ENCODE measurements around the gene USP2. TPM values are rescaled to one million over a fixed set of nuclear protein-coding genes. Genes with fewer than 3 reads are reported as not detected.

Gene USP2
- total RNA-seq, 2 experiments from 2014 or later, result 0.48 to 0.53 TPM

DNA sequence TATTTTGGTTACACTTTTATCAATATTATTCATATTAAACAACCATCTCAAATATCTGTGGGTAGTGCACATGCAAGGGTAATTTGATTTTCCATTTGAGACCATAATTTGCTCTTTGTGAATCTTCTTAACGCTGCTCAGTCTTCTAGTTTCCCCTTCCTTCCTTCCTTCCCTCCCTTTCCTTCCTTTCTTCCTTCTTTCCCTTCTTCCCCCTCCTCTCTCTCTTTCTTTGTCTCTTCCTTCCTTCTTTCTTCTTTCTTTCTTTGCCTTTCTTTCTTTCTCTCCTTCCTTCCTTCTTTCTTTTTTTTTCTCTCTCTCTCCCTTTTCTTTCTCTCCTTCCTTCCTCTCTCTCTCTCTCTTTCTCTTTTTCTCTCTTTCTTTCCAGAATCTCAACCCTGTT is 51.3 kb downstream of the USP2 start:
- Mint-ChIP-seq H3K27me3 (peaks cover 16% of the 10 kb centered on the region), H3K4me3 (no peak overlapping the region), H3K4me1 (peaks cover 24% of the 10 kb centered on the region), H3K27ac (no peak overlapping the region), H3K9me3 (no peaks in the 10 kb centered on the region), H3K36me3 (ENCODE audit: low read depth) (peaks cover 5% of the 10 kb centered on the region)
- ChIA-PET CTCF (interaction anchor here (0.7 to 1.1 kb wide), 2 partner anchors 8 to 14 kb away, joined by 3 to 4 read pairs; no protein-coding TSS in a partner anchor), POLR2A (no interaction called here)
- DNase-seq, result no peak

DNA sequence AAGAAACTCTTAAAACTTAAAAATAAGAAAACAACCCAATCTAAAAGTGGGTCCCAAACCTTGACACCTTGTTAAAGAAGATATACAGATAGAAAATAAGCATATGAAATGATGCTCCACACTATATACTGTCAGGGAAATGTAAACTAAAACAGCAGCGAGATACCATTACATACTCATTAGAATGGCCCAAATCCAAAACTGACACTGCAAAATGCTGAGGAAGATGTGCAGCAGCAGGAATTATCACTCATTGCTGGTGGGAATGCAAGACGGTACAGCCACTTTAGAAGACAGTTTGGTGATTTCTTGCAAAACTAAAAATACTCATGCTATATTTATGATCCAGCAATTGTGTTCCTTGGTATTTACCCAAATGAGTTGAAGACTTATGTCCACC is 52.2 kb downstream of the USP2 start:
- no peak overlapping the region for H3K4me3 Mint-ChIP-seq
- no peak overlapping the region for H3K27ac Mint-ChIP-seq
- no peak for DNase-seq
- no peaks in the 10 kb centered on the region for H3K36me3 Mint-ChIP-seq (ENCODE audit: low read depth)
- ChIA-PET CTCF (interaction anchor here (0.7 to 4.1 kb wide), 4 partner anchors 9 to 214 kb away, joined by 4 to 15 read pairs (median 6); no protein-coding TSS in a partner anchor), POLR2A (no interaction called here)
- H3K27me3 Mint-ChIP-seq, result peaks cover 16% of the 10 kb centered on the region
- no peaks in the 10 kb centered on the region for H3K9me3 Mint-ChIP-seq
- H3K4me1 Mint-ChIP-seq, result peaks cover 16% of the 10 kb centered on the region

DNA sequence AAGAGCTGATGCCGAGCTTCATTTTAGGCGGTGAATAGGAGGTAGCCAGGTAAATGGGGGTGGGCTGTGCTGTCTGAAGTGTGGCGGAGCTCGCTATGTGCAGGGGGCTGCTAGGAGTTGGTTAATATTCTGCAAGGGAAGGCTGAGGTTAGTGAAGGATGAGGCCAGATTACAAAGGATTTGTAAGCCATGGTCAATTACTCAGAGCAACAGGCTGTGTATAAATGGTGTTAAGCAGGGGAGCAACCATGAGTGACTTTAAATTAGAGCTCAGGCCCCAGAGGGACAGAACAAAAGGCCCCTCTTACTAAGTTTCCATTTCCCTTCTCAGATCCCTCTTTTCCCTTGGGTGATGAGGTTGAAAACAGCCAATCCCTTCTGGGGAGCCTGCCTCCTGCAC is 57.3 kb downstream of the USP2 start:
- Mint-ChIP-seq H3K36me3 (ENCODE audit: low read depth) (no peaks in the 10 kb centered on the region), H3K27ac (no peak overlapping the region), H3K9me3 (no peaks in the 10 kb centered on the region), H3K4me3 (no peak overlapping the region), H3K4me1 (peaks cover 30% of the 10 kb centered on the region), H3K27me3 (peaks cover 8% of the 10 kb centered on the region)
- CTCF ChIA-PET, result interaction anchor here (0.6 to 10.8 kb wide), 25 partner anchors 8 to 544 kb away, joined by 3 to 136 read pairs (median 6); partner anchors contain the start of genes C1QTNF5, CBL, DPAGT1 and NLRX1
- POLR2A ChIA-PET, result interaction anchor here (0.9 to 1.9 kb wide), 4 partner anchors 10 to 229 kb away, joined by 3 to 6 read pairs (median 3); partner anchors contain the start of genes CBL and RNF26
- no peak for DNase-seq

DNA sequence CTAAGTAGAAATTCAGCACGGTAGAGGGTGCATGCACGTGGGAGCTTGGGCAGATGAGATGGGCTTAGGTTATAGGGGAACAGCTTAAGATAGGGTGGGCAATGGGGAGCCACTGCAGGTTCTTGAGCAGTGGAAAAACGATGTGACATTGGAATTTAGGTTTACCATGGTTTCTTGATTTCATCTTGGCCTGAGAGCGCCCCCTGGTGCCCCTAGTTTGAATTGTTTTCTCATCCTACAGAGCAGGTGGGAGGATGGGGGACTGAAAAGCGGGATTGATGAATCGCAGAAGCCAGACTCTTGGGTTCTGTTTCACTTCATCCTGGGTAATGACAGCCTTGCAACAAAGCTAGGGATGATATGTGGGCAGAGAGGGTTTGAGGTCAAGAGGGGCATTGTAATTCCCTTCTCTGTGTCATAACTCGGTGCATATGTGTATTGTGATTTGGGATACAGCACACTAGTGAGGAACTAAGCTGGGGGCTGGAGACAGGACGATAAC is 57.9 kb downstream of the USP2 start:
- no peak overlapping the region for H3K4me3 Mint-ChIP-seq
- no peak overlapping the region for H3K27ac Mint-ChIP-seq
- H3K27me3 Mint-ChIP-seq, result peaks cover 9% of the 10 kb centered on the region
- no peaks in the 10 kb centered on the region for H3K36me3 Mint-ChIP-seq (ENCODE audit: low read depth)
- CTCF ChIA-PET, result interaction anchor here (0.9 to 10.8 kb wide), 30 partner anchors 8 to 257 kb away, joined by 3 to 136 read pairs (median 6); partner anchors contain the start of genes C1QTNF5, CBL, DPAGT1 and HINFP
- no peaks in the 10 kb centered on the region for H3K9me3 Mint-ChIP-seq
- H3K4me1 Mint-ChIP-seq, result peaks cover 35% of the 10 kb centered on the region
- DNase-seq, result peak; percentile 83
- POLR2A ChIA-PET, result interaction anchor here (0.9 to 3.5 kb wide), 8 partner anchors 11 to 229 kb away, joined by 3 to 17 read pairs (median 4); partner anchors contain the start of genes CBL and RNF26

DNA sequence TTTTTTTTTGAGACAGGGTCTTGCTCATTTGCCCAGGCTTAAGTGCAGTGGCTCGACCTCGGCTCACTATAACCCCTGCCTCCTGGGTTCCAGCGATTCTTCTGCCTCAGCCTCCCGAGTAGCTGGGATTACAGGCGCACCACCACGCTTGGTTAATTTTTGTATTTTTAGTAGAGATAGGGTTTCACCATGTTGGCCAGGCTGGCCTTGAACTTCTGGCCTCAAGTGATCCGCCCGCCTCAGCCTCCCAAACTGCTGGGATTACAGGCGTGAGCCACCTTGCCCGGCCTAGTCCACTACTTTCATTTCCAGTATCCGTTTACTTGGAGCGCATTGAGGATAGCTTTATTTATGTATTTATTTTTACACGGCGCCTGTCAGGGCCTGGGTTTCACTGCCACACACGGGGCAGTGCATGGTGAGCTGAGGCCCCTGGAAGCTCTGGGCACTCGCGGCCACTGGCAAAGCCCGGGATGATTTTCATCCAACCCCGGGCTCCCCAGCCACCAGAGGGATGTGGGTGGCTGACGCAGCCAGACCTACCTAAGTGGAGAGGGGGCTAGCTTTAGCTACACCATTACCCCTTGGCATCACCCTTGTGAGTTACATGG is 58.5 kb downstream of the USP2 start:
- CTCF ChIA-PET, result interaction anchor here (1.0 to 10.8 kb wide), 25 partner anchors 9 to 256 kb away, joined by 3 to 136 read pairs (median 6); partner anchors contain the start of genes C1QTNF5, CBL, HINFP and NLRX1
- Mint-ChIP-seq H3K27me3 (peaks cover 12% of the 10 kb centered on the region), H3K9me3 (no peaks in the 10 kb centered on the region), H3K36me3 (ENCODE audit: low read depth) (no peaks in the 10 kb centered on the region), H3K4me3 (no peak overlapping the region), H3K4me1 (peaks cover 40% of the 10 kb centered on the region), H3K27ac (no peak overlapping the region)
- POLR2A ChIA-PET, result interaction anchor here (1.0 to 3.5 kb wide), 6 partner anchors 12 to 228 kb away, joined by 3 to 17 read pairs (median 5); partner anchors contain the start of genes CBL and RNF26
- DNase-seq, result no peak

DNA sequence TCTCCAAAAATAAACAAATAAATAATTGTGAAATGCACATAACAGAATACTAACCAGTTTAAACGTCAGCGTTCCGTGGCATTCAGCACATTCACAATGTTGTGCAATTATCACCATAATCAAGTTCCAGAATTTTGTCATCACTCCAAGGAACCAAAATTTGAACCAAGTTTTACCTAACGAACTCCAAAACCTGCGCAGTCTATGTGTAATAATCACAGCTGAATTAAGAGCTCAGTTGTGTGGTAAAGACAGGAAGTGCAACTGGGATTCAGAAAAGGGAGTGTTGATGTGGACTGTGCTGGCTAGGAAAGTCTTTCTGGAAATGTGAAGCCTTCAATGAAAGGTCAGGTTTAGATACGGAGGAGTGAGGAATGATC is 59.1 kb downstream of the USP2 start:
- no peaks in the 10 kb centered on the region for H3K9me3 Mint-ChIP-seq
- H3K36me3 Mint-ChIP-seq (ENCODE audit: low read depth), result no peaks in the 10 kb centered on the region
- H3K4me1 Mint-ChIP-seq, result peaks cover 45% of the 10 kb centered on the region
- ChIA-PET CTCF (interaction anchor here (0.8 to 10.8 kb wide), 16 partner anchors 10 to 255 kb away, joined by 3 to 136 read pairs (median 10); partner anchors contain the start of genes C1QTNF5, CBL, DPAGT1 and NLRX1), POLR2A (interaction anchor here (1.1 to 3.5 kb wide), 8 partner anchors 9 to 267 kb away, joined by 3 to 17 read pairs (median 6); partner anchors contain the start of genes CBL and RNF26)
- no peak overlapping the region for H3K27ac Mint-ChIP-seq
- no peak overlapping the region for H3K4me3 Mint-ChIP-seq
- peaks cover 19% of the 10 kb centered on the region for H3K27me3 Mint-ChIP-seq
- DNase-seq, result no peak

DNA sequence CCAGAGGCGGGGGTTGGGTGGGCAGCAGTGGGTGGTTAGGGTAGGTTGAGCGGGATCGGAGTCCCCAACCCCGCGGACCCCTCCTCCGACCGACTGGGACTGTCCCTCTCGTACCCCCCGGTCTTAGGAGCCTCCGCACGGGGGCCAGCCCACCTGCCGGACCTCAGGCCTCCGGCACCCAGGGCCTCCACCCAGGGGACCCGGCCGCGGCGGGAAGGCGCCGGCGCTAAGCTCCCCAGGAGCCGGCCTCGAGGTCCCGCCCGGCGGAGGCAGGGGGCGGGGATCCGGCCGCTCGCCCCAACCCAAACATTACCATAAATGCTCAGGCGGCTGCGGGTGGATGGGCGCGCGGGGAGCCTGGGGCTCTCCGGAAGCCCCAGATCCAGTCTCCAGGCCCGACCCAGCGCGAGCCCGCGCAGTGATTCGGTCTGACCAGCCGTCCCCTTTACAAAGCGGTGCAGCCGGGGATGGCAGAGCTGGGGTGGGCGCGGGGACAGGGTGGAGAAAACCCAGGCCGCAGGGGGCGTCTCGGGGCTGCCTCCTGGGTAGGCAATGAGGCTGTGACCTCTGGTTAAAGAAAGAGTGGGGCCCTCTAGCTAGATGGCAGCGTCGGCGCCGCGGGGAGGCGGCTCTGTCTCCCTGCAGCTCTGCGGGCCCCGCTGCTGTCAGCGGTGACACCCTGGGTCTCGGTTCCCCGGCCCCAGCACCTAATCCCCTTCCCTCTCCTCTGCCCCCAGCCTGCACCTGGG is 60.5 kb downstream of the USP2 start:
- Mint-ChIP-seq H3K4me1 (peaks cover 51% of the 10 kb centered on the region), H3K36me3 (ENCODE audit: low read depth) (no peaks in the 10 kb centered on the region), H3K9me3 (no peaks in the 10 kb centered on the region), H3K27ac (peak overlapping the region; percentile 86), H3K4me3 (peak overlapping the region; percentile 75), H3K27me3 (peaks cover 25% of the 10 kb centered on the region)
- peak; percentile 80 for DNase-seq
- CTCF ChIA-PET, result interaction anchor here (0.6 to 10.8 kb wide), 30 partner anchors 9 to 265 kb away, joined by 3 to 136 read pairs (median 4); partner anchors contain the start of genes C1QTNF5, C2CD2L, CBL and NLRX1
- POLR2A ChIA-PET, result interaction anchor here (0.7 to 3.5 kb wide), 22 partner anchors 11 to 323 kb away, joined by 3 to 22 read pairs (median 4); partner anchors contain the start of genes CBL, CENATAC, HINFP and HYOU1

DNA sequence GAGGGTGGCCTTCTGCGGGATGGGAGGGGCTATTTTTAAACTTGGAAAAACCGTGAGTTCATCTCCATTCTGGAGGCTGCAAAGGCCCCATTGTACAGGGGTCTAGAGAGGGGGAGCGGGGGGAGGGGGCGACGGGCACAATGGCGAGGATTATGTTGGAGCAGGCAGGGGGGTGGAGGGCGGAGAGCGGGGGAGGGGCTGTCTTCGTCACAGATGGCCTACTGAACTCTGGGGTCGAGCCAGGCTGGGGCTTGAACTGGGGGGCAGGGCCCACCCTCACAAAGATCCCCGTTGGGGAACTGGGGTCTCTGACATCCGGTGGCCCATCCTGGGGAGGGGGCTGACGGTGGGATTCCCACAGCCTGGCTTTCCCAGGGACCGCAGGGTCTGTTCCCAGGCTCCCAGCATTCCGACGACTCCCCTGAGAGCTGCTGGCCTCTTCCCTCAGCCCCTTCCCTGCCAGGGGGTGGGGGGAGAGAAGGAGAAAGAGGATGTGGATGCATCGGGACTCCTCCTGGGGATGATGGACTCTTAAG is 61.2 kb downstream of the USP2 start:
- Mint-ChIP-seq H3K36me3 (ENCODE audit: low read depth) (no peaks in the 10 kb centered on the region), H3K27ac (peak overlapping the region; percentile 91), H3K9me3 (no peaks in the 10 kb centered on the region), H3K4me1 (peaks cover 57% of the 10 kb centered on the region), H3K27me3 (peaks cover 31% of the 10 kb centered on the region), H3K4me3 (peak overlapping the region; percentile 65)
- ChIA-PET POLR2A (interaction anchor here (0.7 to 3.5 kb wide), 12 partner anchors 14 to 323 kb away, joined by 3 to 22 read pairs (median 4); partner anchors contain the start of genes CBL, CENATAC, HYOU1 and RNF26), CTCF (interaction anchor here (0.6 to 10.8 kb wide), 17 partner anchors 9 to 265 kb away, joined by 3 to 136 read pairs (median 6); partner anchors contain the start of genes C1QTNF5, CBL, NLRX1 and RNF26)
- no peak for DNase-seq

DNA sequence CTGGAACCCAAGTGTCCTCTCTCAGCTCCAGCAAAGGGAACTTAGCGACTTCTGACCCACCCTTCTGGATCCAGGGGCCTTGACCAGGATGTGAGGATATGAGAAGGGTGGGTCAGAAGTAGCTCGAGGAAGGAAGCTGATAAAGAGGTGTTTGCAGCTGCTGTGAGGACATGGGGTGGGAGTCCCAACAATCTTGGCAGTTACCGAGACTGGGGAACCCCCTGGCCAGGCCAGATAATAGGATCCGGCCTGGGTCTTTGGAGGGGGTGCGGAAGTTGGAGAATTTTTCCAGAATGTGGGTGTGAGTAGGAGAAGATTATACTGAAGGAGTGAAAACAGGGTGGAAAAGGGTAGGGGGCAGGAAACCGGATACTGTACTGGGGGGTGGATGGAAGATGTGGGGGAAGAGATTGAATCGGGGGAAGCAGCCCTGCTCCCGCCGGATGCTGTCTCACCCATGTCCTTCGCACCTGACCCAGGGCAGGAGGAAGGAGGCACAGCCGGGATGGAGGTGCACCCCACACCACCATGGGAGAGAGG is 61.7 kb downstream of the USP2 start:
- peak overlapping the region; percentile 91 for H3K27ac Mint-ChIP-seq
- DNase-seq, result no peak
- peaks cover 32% of the 10 kb centered on the region for H3K27me3 Mint-ChIP-seq
- H3K36me3 Mint-ChIP-seq (ENCODE audit: low read depth), result no peaks in the 10 kb centered on the region
- ChIA-PET POLR2A (interaction anchor here (1.1 to 2.3 kb wide), 4 partner anchors 12 to 113 kb away, joined by 4 to 12 read pairs (median 8); partner anchors contain the start of gene CBL), CTCF (interaction anchor here (0.6 to 10.8 kb wide), 7 partner anchors 9 to 151 kb away, joined by 3 to 136 read pairs (median 5); partner anchors contain the start of genes C1QTNF5 and CBL)
- H3K9me3 Mint-ChIP-seq, result no peaks in the 10 kb centered on the region
- H3K4me3 Mint-ChIP-seq, result peak overlapping the region; percentile 65
- peaks cover 62% of the 10 kb centered on the region for H3K4me1 Mint-ChIP-seq

DNA sequence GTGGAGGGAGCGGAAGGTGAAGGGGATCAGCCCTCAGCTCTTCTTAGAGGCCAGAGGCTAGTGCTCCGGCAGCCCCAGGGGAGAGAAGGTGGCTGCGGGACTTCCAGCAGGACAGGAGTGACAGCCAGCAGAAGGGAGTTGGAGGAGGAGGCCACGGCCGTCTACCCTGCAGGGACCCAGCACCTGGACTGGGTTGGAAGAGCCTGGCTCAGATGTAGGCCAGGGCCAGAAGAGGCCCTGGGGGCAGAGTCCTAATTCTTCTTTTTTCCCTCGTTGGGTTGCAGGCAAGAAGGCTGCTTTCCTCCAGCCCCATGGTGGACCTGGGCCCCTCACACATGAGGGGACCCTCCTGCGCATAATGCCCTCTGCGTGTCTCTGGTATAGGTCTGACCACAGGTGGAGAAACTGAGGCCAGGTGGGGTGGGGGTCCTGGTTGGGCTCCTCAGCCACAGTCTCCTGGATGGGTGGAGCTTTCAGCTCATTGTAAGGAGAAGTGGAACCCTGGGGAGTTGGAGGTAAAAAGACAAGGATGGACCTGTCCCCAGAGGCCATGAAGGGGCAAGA is 62.3 kb downstream of the USP2 start:
- Mint-ChIP-seq H3K27ac (peak overlapping the region; percentile 91), H3K4me3 (peak overlapping the region; percentile 65)
- no peak for DNase-seq

More for the DNA sequence above, 62.3 kb downstream of the USP2 start:
- Mint-ChIP-seq H3K4me1 (peaks cover 64% of the 10 kb centered on the region), H3K9me3 (no peaks in the 10 kb centered on the region), H3K36me3 (ENCODE audit: low read depth) (no peaks in the 10 kb centered on the region), H3K27me3 (peaks cover 32% of the 10 kb centered on the region)
- ChIA-PET POLR2A (interaction anchor here (1.1 to 2.3 kb wide), 4 partner anchors 11 to 112 kb away, joined by 4 to 12 read pairs (median 8); partner anchors contain the start of gene CBL), CTCF (interaction anchor here (0.6 to 10.8 kb wide), 6 partner anchors 10 to 150 kb away, joined by 3 to 136 read pairs (median 5); partner anchors contain the start of genes C1QTNF5 and CBL)

All from activated CD4-positive, alpha-beta memory T cell treated with anti-CD3 and anti-CD28 coated beads, Interleukin-2, amount 10 ng/mL, durations not matched to agents 7 days and 5 days (primary cell).